ENCODE data around the gene RPP38.

The RPP38 gene

DNA sequence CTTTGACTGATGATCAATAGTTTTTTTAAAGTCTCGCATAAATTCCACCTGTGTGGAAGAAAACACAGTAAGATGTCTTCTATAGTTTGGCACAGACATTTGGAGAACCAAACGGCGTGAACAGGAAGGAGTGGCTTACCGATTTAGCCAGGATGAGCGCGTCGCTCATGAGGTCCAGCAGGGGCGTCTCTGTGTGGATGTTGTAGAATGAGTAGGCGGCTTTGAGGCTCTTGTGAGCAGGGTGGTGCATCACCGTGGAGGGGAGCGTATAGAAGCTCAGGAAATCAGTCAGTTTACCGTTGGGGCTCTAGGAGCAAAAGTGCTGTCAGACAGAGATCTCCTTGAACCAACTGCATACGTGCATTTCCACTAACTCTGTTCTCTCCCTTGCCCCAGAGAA is 15.5 kb downstream of the RPP38 start:
- no peak for DNase-seq (ENCODE audit: low spot score)

GRCh38 chr10:15113766-15114165 is 16.6 kb downstream of the RPP38 start:
- no peak for DNase-seq (ENCODE audit: low spot score)

GRCh38 chr10:15116225-15116624 is 19.1 kb downstream of the RPP38 start:
- no peak for DNase-seq (ENCODE audit: low spot score)

DNA sequence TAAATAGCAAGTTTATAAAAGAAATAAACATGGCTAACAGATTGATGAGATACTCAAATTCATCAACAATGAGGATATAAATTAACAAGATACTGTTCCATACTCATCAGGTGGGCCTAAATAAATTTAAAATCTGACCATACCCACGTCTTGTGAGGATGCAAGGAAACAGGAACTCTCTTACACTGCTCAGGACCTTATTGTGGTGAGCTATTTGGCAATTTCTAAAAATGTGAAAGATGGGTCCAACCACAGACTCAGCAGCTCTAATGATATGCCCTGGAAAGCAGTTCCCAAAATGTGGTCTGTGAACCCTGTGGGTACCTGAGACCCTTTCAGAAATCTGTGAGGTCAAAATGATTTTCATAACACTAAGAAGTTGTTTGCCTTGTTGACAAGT is 21.5 kb downstream of the RPP38 start:
- no peak for DNase-seq (ENCODE audit: low spot score)

GRCh38 chr10:15120523-15120922 is 23.4 kb downstream of the RPP38 start:
- no peak for DNase-seq (ENCODE audit: low spot score)

DNA sequence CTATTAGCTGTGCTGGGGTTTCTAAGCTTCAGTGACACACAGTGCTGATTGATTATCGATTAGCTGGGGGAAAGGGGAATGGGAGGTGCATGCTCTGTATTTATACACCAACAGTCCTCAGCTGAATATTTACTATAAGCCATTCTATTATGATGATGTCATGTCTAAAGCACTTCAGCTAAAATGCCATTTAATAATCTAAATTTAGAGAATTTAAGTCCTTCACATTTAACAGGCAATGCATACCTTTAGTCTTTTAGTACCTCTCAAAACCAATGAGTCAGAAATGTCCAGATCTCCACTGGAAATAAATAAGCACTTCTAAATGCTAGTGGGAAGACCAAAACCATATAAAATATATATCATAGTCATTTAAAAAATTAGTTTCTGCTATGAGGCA is 24.6 kb downstream of the RPP38 start:
- no peak for DNase-seq (ENCODE audit: low spot score)

GRCh38 chr10:15122477-15123030 is 25.4 kb downstream of the RPP38 start:
- no peak for DNase-seq (ENCODE audit: low spot score)

DNA sequence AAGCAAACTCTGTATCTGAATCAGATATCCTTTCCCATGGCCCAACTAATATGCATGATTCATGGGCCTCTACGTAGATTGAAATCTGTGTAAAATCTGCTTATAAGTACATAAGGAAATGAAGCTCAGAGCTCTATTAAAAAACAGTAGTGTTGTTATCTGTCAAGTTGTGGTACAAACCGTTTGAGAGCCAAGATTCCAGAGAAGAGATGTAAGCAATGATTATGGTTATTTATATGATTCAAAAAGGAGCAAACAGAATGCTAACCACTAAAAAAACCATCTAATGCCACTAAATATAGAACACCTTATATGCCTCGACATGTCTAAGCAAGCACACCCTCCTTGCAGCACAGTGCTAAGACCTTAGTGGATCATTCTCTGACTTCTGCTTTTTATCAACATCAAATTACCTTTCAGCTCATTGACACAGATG is 26.6 kb downstream of the RPP38 start:
- no peak for DNase-seq (ENCODE audit: low spot score)

DNA sequence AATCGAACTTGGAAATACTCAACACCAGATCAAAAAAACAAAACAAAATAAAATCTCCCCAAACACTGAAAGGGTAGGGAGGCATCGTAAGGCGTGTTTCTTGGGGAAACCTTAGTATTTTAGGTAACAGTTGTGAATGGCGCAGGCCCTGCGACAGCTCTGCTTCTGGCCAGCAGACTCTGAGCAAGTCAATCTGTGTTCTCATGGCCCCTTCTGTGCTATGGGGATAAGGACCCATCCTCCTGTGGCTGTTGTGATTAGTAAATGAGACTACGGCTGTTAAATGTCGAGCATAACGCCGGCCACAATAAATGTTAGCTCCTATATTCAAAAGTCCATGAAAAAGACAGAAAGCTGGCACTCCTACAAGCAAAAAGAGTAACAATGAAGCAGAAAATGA is 27.0 kb downstream of the RPP38 start:
- DNase-seq (ENCODE audit: low spot score) = no peak

- DNase-seq (ENCODE audit: low spot score) = no peak
These were observed 27.8 kb downstream of the RPP38 start for GRCh38 chr10:15124908-15125307.

DNA sequence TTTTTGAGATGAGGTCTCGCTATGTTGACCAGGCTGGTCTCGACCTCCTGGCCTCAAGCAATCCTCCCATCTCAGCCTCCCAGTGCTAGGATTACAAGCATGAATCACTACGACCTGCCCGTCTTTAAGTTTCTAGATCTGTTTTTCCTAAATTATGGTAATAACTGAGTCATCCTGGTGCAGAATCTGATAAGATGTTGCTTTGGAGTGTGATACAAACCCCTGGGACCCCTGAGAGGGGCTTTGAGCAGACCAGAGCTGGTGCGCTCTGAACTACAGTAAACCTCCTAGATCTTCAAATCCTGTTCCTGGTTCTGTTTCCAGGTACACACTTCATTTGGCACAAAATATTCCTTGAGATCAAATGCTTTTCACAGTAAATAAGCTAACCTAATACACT is 34.2 kb downstream of the RPP38 start:
- DNase-seq (ENCODE audit: low spot score) = no peak

DNA sequence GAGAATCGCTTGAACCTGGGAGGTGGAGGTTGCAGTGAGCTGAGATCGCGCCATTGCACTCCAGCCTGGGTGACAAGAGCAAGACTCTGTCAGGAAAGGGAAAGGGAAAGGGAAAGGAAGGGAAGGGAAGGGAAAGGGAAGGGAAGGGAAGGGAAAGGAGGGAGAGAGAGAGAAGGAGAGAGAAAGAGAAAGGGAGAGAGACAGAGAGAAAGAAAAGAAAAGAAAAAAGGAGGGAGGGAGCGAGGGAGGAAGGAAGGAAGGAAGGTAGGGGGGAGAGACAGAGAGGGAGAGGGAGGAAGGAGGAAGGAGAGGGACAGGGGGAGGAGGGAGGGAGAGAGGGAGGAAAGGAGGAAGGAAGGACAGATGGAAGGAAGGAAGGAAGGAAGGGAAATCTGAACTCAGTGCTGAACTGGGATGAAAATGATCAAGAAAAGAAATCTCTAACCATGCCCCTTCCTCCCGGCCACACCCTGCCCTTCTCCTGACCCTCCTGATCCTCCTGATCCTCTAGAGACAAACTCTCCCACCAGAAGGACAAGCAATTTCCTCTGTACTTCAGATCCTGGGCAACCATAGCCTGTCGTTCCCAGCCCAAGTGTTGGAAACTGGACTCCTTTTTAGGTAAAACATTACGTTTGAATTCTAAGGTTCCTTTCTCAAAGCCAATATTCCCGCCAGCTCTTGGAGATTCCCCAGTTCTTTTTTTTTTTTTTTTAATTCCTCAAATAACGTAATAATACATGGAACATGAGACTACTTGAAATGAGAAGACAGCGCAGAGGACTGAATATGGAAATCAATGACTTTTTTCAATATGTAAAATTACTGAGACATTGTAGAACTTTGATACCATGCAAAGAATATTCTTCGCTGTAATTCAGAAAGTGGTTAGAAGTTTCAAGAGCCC is 39.2 kb downstream of the RPP38 start:
- no peak for DNase-seq (ENCODE audit: low spot score)

DNA sequence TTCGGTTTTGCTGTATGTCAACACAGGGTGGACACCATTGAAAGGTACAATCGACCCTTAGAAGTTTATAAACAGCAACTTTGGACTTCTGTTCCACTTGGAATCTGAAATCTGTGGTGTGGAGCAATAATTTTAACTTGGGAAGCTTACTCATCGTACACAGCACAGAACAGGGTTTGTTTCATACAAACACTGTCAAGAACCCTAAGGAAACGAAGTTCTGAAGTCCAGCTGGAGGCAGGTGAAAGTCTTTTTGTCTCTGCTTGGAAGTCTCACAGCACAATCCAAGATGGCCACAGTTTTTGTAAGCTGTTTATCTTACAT is 39.8 kb downstream of the RPP38 start:
- DNase-seq (ENCODE audit: low spot score) = no peak

- no peak for DNase-seq (ENCODE audit: low spot score)
These were observed 40.5 kb downstream of the RPP38 start for GRCh38 chr10:15137636-15138035.

GRCh38 chr10:15140698-15141097 is 43.5 kb downstream of the RPP38 start:
- DNase-seq (ENCODE audit: low spot score) = no peak

DNA sequence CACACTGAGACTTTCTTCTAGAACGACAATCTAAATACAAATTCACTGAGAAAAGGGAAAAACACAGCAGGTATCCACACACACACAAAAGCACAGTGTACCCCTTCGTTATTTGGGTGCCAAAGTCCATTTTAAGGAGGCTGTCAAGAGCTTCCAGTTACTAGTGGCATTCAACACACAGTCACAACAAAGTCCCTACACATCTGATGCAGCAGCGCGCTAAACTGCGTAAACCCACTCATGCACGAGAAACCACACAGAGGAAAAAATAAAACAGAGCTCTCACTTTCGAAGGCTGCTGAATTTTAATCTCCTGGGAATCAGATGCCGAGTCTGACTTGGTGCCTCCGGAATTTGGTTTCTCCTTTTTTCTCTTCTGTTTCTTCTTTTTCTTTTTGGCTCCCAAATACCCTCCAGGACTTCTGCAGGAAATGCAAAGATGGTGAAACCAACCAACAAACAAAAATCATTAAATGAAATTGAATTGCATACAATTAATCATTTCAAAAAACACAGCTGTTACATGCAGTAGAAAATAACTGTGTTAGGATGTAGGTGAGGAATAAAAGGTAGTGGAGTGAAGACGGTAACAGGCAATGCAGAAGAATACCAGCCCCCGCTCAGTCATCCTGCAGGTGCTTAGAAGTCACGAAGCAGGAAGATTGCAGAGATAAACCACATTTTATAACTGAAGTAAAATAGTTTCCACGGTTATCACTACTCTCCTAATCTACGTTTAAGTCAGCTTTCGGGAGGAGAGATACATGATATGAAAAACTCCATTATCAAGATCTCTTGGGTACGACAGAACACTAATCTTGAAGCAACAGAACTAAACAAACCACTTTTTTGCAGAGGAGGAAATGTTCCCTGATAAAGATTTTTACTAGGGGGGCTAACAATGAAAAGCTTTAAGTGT is 44.2 kb downstream of the RPP38 start:
- no peak for DNase-seq (ENCODE audit: low spot score)

DNA sequence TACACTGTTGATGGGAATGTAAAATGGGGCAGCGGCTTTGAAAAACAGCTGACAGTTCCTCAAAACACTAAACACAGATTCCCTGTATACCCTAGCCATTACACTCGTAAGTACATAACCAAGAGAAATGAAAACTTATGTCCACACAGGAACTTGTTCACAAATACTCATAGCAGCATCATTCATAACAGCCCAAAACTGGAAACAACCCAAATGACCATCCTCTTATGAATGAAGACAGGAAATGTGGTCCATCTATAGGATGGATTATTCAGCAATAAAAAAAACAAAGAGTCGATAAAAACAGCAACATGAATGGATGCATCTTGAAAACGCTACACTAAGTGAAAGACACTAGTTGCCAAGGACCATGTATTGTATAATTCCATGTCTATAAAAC is 47.6 kb downstream of the RPP38 start:
- DNase-seq (ENCODE audit: low spot score) = peak; percentile 54

DNA sequence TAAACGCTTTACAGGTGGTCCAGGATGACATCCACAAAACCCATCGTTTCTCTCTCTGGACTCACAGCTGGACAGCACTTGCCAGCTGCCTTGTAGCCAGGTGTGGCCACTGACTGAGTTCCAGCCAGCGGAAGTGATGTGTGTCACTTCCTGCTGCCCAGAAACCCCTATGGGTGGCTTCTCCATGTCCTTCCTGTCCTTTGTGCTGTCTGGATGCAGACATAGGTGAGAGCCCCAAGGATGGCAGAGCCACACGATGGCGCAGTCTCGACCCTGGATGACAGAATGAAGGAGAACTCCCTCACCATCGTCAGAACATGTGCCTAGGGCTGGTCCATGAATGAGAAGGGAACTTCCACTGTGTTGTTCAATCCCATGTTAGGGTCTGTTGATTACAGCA is 49.2 kb downstream of the RPP38 start:
- DNase-seq (ENCODE audit: low spot score) = peak; percentile 29

GRCh38 chr10:15147594-15148392 is 50.6 kb downstream of the RPP38 start:
- no peak for DNase-seq (ENCODE audit: low spot score)

GRCh38 chr10:15149042-15149771 is 52.1 kb downstream of the RPP38 start:
- no peak for DNase-seq (ENCODE audit: low spot score)

GRCh38 chr10:15150563-15150962 is 53.4 kb downstream of the RPP38 start:
- DNase-seq (ENCODE audit: low spot score) = no peak

All from RKO (cell line).